Measurements from ENCODE around the gene AK5.

The AK5 gene

DNA sequence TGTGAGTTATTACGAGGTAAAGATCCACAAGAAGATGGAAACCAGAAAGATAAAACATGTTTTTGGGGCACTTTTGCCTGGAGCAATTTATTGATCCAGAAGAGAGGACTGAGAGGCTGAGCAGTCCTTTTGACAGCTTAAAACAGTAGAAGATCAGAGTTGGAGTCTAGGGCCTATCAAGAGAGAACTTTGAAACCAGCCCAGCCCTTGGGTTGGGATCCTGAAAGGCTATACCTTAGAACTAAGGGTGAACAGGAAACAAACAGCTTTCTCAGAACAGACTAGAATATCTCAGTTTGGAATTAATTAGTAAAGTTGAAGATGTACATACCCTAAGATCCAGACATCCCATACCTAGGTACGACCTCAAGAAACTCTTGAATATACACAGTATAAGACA is 311.1 kb downstream of the AK5 start:
- no peak overlapping the region for H3K4me3 ChIP-seq (replicated peaks in 1 of 2; ENCODE audit: low read depth in 2 of 2, low read length in 2 of 2)
- DNase-seq (ENCODE audit: low read depth in 2 of 2) = no peak
- no peak for TF ChIP-seq CTCF (IDR thresholded peaks at IDR 0.05; ENCODE audit: low read depth, low read length)

- no peak for TF ChIP-seq CTCF (IDR thresholded peaks at IDR 0.05; ENCODE audit: low read depth, low read length)
- peak in 1 of 2 donors; percentile 36 for DNase-seq (ENCODE audit: low read depth in 2 of 2)
- H3K4me3 ChIP-seq (replicated peaks in 1 of 2; ENCODE audit: low read depth in 2 of 2, low read length in 2 of 2) = no peak overlapping the region
These were observed 312.7 kb downstream of the AK5 start for GRCh38 chr1:77594366-77595112.

DNA sequence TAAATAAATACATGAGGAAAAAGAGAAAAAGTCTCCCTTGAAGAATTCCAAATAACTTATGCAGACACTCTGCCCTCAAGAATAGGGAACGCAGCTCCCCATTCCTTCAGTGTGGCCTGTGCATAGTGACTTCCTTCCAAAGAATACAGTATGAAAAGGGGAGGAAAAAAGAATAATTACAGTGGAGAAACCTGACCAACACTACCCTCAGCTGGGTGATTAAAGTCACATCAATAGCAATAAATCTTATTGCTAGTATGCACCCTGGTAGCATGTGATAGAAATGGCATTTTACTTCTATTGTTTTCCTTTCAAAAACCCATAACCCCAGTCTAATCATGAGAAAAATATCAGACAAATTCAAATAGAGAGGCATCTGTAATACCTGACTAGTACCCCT is 315.5 kb downstream of the AK5 start:
- no peak overlapping the region for H3K4me3 ChIP-seq (replicated peaks in 1 of 2; ENCODE audit: low read depth in 2 of 2, low read length in 2 of 2)

GRCh38 chr1:77605246-77606026 is 323.6 kb downstream of the AK5 start:
- peak; percentile 39 to 86 for DNase-seq (ENCODE audit: low read depth in 2 of 2)
- TF ChIP-seq CTCF (IDR thresholded peaks at IDR 0.05; ENCODE audit: low read depth, low read length) = no peak
- H3K4me3 ChIP-seq (replicated peaks in 1 of 2; ENCODE audit: low read depth in 2 of 2, low read length in 2 of 2) = no peak overlapping the region

More for the DNA sequence above, 315.5 kb downstream of the AK5 start:
- no peak for TF ChIP-seq CTCF (IDR thresholded peaks at IDR 0.05; ENCODE audit: low read depth, low read length)
- no peak for DNase-seq (ENCODE audit: low read depth in 2 of 2)

GRCh38 chr1:77608893-77609292 is 327.1 kb downstream of the AK5 start:
- no peak for DNase-seq (ENCODE audit: low read depth in 2 of 2)
- TF ChIP-seq CTCF (IDR thresholded peaks at IDR 0.05; ENCODE audit: low read depth, low read length) = no peak

More at GRCh38 chr1:77608893-77609292, 327.1 kb downstream of the AK5 start:
- H3K4me3 ChIP-seq (replicated peaks in 1 of 2; ENCODE audit: low read depth in 2 of 2, low read length in 2 of 2) = no peak overlapping the region
